Stimulated activated naive CD4-positive, alpha-beta T cell (primary cell): ENCODE results near the gene C6.

Experiments used
- DNase-seq, 6 experiments: peaks; one replicate each; lab custom pipeline; 2025; lab: John Stamatoyannopoulos, UW

The C6 gene

GRCh38 chr5:41122459-41122858, 90.9 kb downstream of the C6 start:
- DNase-seq: no peak

- no peak for DNase-seq
These were observed 92.7 kb downstream of the C6 start for GRCh38 chr5:41120600-41120999.

GRCh38 chr5:41118177-41118576, 95.2 kb downstream of the C6 start:
- no peak for DNase-seq

GRCh38 chr5:41115281-41115680, 98.1 kb downstream of the C6 start:
- DNase-seq: no peak

GRCh38 chr5:41112486-41113455, 100.6 kb downstream of the C6 start:
- no peak for DNase-seq

- DNase-seq: no peak
These were observed 104.1 kb downstream of the C6 start for GRCh38 chr5:41109186-41109585.

GRCh38 chr5:41102341-41102740, 111.0 kb downstream of the C6 start:
- DNase-seq: no peak

- DNase-seq: no peak
These were observed 115.7 kb downstream of the C6 start for GRCh38 chr5:41097642-41098041.

- no peak for DNase-seq
These were observed 117.8 kb downstream of the C6 start for GRCh38 chr5:41095324-41096101.

- no peak for DNase-seq
These were observed 118.5 kb downstream of the C6 start for GRCh38 chr5:41094871-41095270.

- DNase-seq: no peak
These were observed 119.5 kb downstream of the C6 start for GRCh38 chr5:41093803-41094202.
